Measurements from ENCODE around the gene ADCK2. TPM values are rescaled to one million over a fixed set of nuclear protein-coding genes. Genes with fewer than 3 reads are reported as not detected.
"Not testable (repeated sequence)": the region's sequence is repeated elsewhere in the genome, so short reads cannot be mapped to it uniquely, and the experiment has no call there.

ADCK2 gene, protein sequence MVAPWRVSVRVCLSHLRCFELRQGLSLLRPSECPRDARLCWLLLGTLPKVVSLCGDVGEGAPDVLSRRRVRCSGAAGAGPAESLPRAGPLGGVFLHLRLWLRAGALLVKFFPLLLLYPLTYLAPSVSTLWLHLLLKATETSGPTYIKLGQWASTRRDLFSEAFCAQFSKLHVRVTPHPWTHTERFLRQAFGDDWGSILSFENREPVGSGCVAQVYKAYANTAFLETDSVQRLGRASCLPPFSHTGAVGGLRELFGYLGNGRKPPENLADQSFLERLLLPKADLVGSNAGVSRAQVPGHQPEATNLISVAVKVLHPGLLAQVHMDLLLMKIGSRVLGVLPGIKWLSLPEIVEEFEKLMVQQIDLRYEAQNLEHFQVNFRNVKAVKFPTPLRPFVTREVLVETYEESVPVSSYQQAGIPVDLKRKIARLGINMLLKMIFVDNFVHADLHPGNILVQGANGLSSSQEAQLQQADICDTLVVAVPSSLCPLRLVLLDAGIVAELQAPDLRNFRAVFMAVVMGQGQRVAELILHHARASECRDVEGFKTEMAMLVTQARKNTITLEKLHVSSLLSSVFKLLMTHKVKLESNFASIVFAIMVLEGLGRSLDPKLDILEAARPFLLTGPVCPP
- total RNA-seq (14.2 TPM), polyA plus RNA-seq (ENCODE audit: insufficient read depth in 1 of 8, insufficient read length in 8 of 8, low replicate concordance in 1 of 8) (10 to 100 TPM; 11.0 to 18.1 (median 14.3) TPM)
- long read RNA-seq, donor 1, partial matches to known transcripts, result 0 of 3 reads
- long read RNA-seq, donor 1, other reads (novel, unspliced or antisense), result 0 of 3 reads
- long read RNA-seq, donor 2, result 0 reads
- long read RNA-seq, donor 3, partial matches to known transcripts, result 0 of 4 reads
- long read RNA-seq, donor 3, other reads (novel, unspliced or antisense), result 0 of 4 reads
- long read RNA-seq, donor 4, result 0 reads
- long read RNA-seq, donor 5, transcript ADCK2-201 (8 exons, 2,377 nt), result major isoform, 8 of 9 reads
- long read RNA-seq, donor 5, partial matches to known transcripts, result 0 of 9 reads
- long read RNA-seq, donor 5, other reads (novel, unspliced or antisense), result 0 of 9 reads
- long read RNA-seq, donor 6, partial matches to known transcripts, result 0 of 4 reads
- long read RNA-seq, donor 6, other reads (novel, unspliced or antisense), result 0 of 4 reads
- long read RNA-seq, donor 7, transcript ADCK2-201 (8 exons, 2,377 nt), result major isoform, 6 of 6 reads
- long read RNA-seq, donor 7, partial matches to known transcripts, result 0 of 6 reads
- long read RNA-seq, donor 7, other reads (novel, unspliced or antisense), result 0 of 6 reads
- long read RNA-seq, donor 8, partial matches to known transcripts, result 0 of 2 reads
- long read RNA-seq, donor 8, other reads (novel, unspliced or antisense), result 0 of 2 reads
- long read RNA-seq, donor 9, partial matches to known transcripts, result 0 of 4 reads
- long read RNA-seq, donor 9, other reads (novel, unspliced or antisense), result 0 of 4 reads
- long read RNA-seq, donor 10, transcript ADCK2-201 (8 exons, 2,377 nt), result major isoform, 5 of 11 reads
- long read RNA-seq, donor 10, partial matches to known transcripts, result 6 of 11 reads
- long read RNA-seq, donor 10, other reads (novel, unspliced or antisense), result 0 of 11 reads
- long read RNA-seq, donor 11, partial matches to known transcripts, result 0 of 4 reads
- long read RNA-seq, donor 11, other reads (novel, unspliced or antisense), result 0 of 4 reads

DNA sequence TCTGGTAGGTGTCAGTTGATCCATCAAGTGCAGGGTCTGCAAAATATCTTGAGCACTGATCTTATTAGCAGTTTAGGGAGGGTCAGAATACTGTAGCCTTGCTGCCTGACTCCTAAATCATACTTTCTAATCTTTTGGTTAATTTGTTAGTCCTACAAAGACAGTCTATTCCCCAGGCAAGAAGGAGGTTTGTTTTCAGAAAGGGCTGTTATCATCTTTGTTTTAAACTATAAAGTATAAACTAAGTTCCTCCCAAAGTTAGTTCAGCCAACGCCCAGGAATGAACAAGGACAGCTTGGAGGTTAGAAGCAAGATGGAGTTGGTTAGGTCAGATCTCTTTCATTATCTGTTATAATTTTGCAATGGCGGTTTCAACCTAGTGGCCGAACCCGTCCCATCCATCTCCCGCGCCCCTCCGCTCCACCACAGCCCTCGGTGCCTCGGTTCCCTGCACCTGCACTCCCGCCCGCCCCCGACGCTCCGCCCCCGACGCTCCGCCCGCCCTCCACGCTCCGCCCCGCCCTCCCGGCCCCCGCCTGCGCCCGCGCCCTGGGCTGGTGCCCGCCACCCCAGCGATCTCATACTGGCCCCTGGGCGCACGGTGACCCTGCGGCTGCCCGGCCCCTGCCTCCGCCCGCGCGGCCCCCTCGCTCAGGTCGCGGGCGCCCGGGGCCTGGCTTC lies at the start of gene ADCK2:
ADCK2 (plus strand) TSS at position 564 of the 681 bp plus-strand sequence. CDS start 386 bp downstream, outside the sequence.
- peaks cover 4% of the 10 kb centered on the region for H3K36me3 ChIP-seq (ENCODE audit: control insufficient read depth, insufficient read depth, low read length)
- peak within 1 kb of the TSS; percentile 66 for H3K4me3 ChIP-seq (ENCODE audit: low read length)
- H3K27ac ChIP-seq (ENCODE audit: low read length), result peak within 1 kb of the TSS; percentile 65
- H3K27me3 ChIP-seq (ENCODE audit: control insufficient read depth, insufficient read depth, low read length), result no peaks in the 10 kb centered on the region
- WGBS (ENCODE audit: insufficient coverage), result 0% methylated on average over 15 of the region's 41 CpGs
- peak; percentile 58 for DNase-seq
- H3K4me1 ChIP-seq (ENCODE audit: control insufficient read depth, insufficient read depth, low read length), result peaks cover 18% of the 10 kb centered on the region
- no peaks in the 10 kb centered on the region for H3K9me3 ChIP-seq (replicated peaks; ENCODE audit: control insufficient read depth, low read depth, low read length)

DNA sequence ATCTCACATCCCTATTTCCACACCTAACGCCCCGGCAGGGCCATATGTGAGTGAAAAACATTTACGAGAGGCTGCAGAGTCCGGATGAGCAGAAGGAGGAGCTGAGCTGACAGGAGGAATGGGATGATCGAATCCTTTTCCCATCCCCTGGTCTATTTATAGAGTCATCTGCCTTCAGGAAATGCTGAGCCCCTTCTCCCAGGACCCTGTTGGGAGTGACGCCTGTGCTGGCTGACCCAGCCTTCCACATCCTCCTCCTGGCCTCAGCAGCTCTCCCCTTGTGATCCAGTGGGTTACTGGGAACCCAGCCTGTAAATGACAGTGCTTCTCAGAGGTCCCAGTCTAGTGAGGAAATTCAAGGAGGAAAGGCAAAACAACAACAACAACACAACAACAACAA lies 48.8 kb upstream of the ADCK2 start:
- H3K9me3 ChIP-seq (replicated peaks; ENCODE audit: control insufficient read depth, low read depth, low read length), result no peaks in the 10 kb centered on the region
- no peaks in the 10 kb centered on the region for H3K27me3 ChIP-seq (ENCODE audit: control insufficient read depth, insufficient read depth, low read length)
- no CpG with 5 or more reads among the region's 6 CpGs for WGBS (ENCODE audit: insufficient coverage)
- peaks cover 42% of the 10 kb centered on the region for H3K4me1 ChIP-seq (ENCODE audit: control insufficient read depth, insufficient read depth, low read length)
- H3K27ac ChIP-seq (ENCODE audit: low read length), result peak overlapping the region; percentile 93
- peaks cover 12% of the 10 kb centered on the region for H3K36me3 ChIP-seq (ENCODE audit: control insufficient read depth, insufficient read depth, low read length)
- DNase-seq, result peak; percentile 98
- H3K4me3 ChIP-seq (ENCODE audit: low read length), result no peak overlapping the region

DNA sequence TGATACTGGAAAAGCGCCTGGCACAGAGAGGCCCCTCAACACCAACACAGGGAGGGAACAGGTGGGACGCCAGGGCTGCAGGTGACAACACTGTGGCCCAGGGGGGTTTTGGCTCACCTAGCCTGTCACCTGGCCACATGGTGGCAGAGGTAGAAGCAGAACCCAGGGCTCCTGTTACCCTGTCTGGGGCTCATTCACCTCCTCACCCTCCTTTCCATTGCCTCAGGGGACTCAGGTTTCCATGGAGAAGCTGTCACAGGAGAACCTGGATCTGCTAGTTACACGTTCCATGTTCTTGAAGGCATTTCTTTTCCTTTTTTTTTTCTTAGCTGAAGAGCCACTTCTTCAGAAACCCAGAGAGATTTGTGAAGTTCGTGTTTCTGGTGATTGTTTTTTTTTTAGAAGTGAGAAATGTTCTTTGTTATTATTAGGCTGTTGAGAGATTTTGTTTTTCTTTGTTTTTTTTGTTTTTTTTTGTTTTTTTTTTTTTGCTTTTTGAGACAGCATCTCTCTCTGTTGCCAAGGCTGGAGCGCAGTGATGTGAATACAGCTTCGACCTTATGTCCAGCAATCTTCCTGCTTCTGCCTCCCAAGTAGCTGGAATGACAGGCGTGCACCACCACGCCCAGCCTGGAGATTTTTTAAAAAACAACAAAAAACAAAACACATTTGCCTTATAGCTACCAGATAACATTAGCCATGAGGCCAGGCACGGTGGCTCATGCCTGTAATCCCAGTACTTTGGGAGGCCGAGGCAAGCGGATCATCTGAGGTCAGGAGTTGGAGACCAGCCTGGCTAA lies 48.2 kb upstream of the ADCK2 start:
- Histone ChIP-seq H3K4me3 (ENCODE audit: low read length) (no peak overlapping the region), H3K4me1 (ENCODE audit: control insufficient read depth, insufficient read depth, low read length) (peaks cover 44% of the 10 kb centered on the region), H3K36me3 (ENCODE audit: control insufficient read depth, insufficient read depth, low read length) (peaks cover 13% of the 10 kb centered on the region), H3K9me3 (replicated peaks; ENCODE audit: control insufficient read depth, low read depth, low read length) (no peaks in the 10 kb centered on the region), H3K27me3 (ENCODE audit: control insufficient read depth, insufficient read depth, low read length) (no peaks in the 10 kb centered on the region), H3K27ac (ENCODE audit: low read length) (peak overlapping the region; percentile 93)
- 72% methylated on average over 7 of the region's 11 CpGs for WGBS (ENCODE audit: insufficient coverage)
- DNase-seq, result peak; percentile 75

DNA sequence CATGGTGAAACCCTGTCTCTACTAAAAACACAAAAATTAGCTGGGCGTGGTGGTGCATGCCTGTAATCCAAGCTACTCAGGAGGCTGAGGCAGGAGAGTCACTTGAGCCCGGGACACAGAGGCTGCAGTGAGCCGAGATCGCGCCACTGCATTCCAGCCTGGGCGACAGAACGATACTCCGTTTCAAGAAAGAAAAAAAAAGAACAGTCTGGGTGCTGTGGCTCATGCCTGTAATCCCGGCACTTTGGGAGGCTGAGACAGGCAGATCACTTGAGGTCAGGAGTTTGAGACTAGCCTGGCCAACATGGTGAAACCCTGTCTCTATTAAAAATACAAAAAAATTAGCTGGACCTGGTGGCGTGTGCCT lies 47.6 kb upstream of the ADCK2 start:
- not testable (repeated sequence) for H3K27me3 ChIP-seq (ENCODE audit: control insufficient read depth, insufficient read depth, low read length); H3K9me3 ChIP-seq (replicated peaks; ENCODE audit: control insufficient read depth, low read depth, low read length); DNase-seq; H3K4me3 ChIP-seq (ENCODE audit: low read length)
- Histone ChIP-seq H3K27ac (ENCODE audit: low read length) (peak overlapping the region; percentile 97), H3K36me3 (ENCODE audit: control insufficient read depth, insufficient read depth, low read length) (peaks cover 14% of the 10 kb centered on the region), H3K4me1 (ENCODE audit: control insufficient read depth, insufficient read depth, low read length) (peaks cover 44% of the 10 kb centered on the region)
- WGBS (ENCODE audit: insufficient coverage), result 81% methylated on average over 7 of the region's 10 CpGs

DNA sequence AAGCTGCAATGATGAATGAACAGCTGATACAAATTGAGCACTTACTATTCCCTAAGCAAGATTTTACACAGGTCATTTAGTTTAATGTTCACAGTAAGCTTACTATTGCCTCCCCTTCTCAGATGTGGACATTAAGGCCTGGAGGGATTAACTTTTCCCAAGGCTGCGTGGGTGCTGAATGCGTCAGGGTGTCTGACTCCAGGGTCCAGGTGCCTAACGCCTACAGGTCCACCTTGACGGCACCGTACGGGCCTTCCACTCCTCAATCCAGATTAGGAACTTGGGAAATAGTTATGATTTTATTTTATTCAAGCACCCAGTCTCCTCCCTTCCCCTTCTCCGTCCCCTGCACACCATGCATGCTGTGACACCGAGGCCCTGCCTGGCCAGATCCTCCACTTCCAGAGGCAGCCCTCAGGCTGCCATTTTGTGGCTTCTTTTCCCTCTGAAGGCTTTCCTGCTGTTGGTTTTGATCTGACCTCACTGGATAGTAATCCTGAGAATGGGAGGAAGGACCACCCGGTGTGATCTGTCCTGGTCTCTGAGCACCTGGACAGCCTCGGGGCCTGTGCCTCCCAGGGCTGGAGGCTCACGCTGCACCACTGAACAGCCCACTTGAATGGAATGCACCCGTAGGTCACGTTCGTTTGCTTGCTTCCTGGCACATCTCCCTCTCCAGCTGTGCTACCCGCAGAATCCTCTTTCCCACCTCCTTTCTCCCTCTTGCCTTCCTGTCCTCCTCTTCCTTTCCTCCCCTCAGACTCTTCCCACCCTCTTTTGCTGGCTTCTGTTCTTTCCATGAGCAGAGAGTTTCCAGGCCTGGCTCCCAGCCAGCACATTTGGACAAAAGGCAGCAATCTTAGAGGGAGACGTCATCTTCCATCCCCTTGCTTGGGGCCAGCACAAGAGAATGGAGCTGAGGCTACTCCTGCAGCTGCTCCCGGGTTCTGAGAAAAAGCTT lies 46.6 kb upstream of the ADCK2 start:
- H3K27ac ChIP-seq (ENCODE audit: low read length), result peak overlapping the region; percentile 97
- peaks cover 14% of the 10 kb centered on the region for H3K36me3 ChIP-seq (ENCODE audit: control insufficient read depth, insufficient read depth, low read length)
- no peaks in the 10 kb centered on the region for H3K9me3 ChIP-seq (replicated peaks; ENCODE audit: control insufficient read depth, low read depth, low read length)
- no peaks in the 10 kb centered on the region for H3K27me3 ChIP-seq (ENCODE audit: control insufficient read depth, insufficient read depth, low read length)
- H3K4me3 ChIP-seq (ENCODE audit: low read length), result no peak overlapping the region
- DNase-seq, result peak; percentile 100
- peaks cover 45% of the 10 kb centered on the region for H3K4me1 ChIP-seq (ENCODE audit: control insufficient read depth, insufficient read depth, low read length)
- 4% methylated on average over 11 of the region's 17 CpGs for WGBS (ENCODE audit: insufficient coverage)

DNA sequence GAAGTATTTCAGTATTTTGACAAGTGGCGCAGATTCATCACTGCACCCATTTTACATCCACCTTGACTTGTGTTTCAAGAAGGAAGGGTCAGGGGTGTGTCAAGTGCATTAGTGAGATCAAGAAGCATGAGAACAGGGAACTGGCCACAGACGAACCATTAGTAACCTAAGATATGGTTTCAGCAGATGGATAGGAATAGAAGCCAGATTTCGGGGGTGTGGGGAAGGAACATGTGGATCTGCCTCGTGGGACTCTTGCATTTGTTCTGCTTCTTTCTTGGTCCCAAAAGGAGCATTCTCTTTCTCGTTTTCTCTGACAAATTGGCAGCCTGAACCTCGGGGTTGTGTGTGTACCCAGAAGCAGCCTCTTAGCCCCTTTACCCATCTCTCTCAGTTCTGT lies 41.7 kb upstream of the ADCK2 start:
- H3K36me3 ChIP-seq (ENCODE audit: control insufficient read depth, insufficient read depth, low read length), result peaks cover 11% of the 10 kb centered on the region
- H3K27ac ChIP-seq (ENCODE audit: low read length), result peak overlapping the region; percentile 57
- H3K4me1 ChIP-seq (ENCODE audit: control insufficient read depth, insufficient read depth, low read length), result peaks cover 44% of the 10 kb centered on the region
- 25% methylated on average over 3 of the region's 6 CpGs for WGBS (ENCODE audit: insufficient coverage)
- H3K27me3 ChIP-seq (ENCODE audit: control insufficient read depth, insufficient read depth, low read length), result no peaks in the 10 kb centered on the region
- no peaks in the 10 kb centered on the region for H3K9me3 ChIP-seq (replicated peaks; ENCODE audit: control insufficient read depth, low read depth, low read length)
- no peak overlapping the region for H3K4me3 ChIP-seq (ENCODE audit: low read length)
- peak; percentile 93 for DNase-seq

DNA sequence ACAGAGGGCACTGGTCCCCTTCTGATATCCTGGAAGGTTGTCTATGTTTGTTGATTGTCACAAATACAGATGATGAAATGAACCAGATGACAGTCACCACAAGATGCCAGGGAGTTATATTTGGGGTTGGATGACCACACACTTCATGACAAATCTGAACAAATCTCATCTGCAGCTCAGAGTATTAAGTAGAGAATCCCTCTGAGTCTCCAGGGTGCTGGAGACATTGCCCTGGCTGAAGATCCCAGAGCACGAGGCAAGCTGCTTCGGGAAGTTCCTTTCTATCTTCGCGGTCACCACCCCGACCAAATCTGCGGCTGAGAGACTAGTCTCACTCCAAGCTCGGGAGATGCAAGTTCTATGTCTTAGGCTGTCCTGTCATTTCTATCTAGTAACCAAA lies 41.1 kb upstream of the ADCK2 start:
- Histone ChIP-seq H3K27me3 (ENCODE audit: control insufficient read depth, insufficient read depth, low read length) (no peaks in the 10 kb centered on the region), H3K36me3 (ENCODE audit: control insufficient read depth, insufficient read depth, low read length) (peaks cover 11% of the 10 kb centered on the region), H3K27ac (ENCODE audit: low read length) (peak overlapping the region; percentile 57), H3K4me1 (ENCODE audit: control insufficient read depth, insufficient read depth, low read length) (peaks cover 44% of the 10 kb centered on the region), H3K9me3 (replicated peaks; ENCODE audit: control insufficient read depth, low read depth, low read length) (no peaks in the 10 kb centered on the region), H3K4me3 (ENCODE audit: low read length) (no peak overlapping the region)
- 23% methylated on average over 7 of the region's 7 CpGs for WGBS (ENCODE audit: insufficient coverage)
- peak; percentile 51 for DNase-seq

DNA sequence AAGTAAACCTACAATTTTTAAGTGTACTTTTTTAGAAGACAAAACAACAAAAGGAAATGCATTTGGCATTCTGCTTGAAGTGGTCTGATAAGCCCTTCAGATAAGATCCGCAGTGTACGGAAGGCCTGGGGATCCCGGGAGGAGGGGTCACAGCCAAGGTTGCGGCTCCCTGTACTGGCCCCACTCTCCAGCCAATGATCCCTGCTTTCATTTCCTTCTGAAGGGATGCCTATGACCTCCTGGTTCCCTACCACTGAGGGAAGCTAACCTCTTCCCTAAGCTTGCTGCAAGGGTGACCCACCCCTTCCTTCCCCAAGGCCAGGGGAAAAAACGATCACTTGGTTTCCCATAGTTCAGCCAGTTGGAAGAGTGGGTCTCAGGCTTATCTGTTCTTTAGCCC lies 37.4 kb upstream of the ADCK2 start:
- Histone ChIP-seq H3K27me3 (ENCODE audit: control insufficient read depth, insufficient read depth, low read length) (peaks cover 2% of the 10 kb centered on the region), H3K9me3 (replicated peaks; ENCODE audit: control insufficient read depth, low read depth, low read length) (no peaks in the 10 kb centered on the region), H3K4me3 (ENCODE audit: low read length) (no peak overlapping the region), H3K27ac (ENCODE audit: low read length) (peak overlapping the region; percentile 65), H3K36me3 (ENCODE audit: control insufficient read depth, insufficient read depth, low read length) (peaks cover 13% of the 10 kb centered on the region), H3K4me1 (ENCODE audit: control insufficient read depth, insufficient read depth, low read length) (peaks cover 57% of the 10 kb centered on the region)
- no peak for DNase-seq
- 23% methylated on average over 4 of the region's 5 CpGs for WGBS (ENCODE audit: insufficient coverage)

Measured in muscle of leg (tissue), 16 donors.